NOMO-1 (cell line): ENCODE data around the gene LYZL2.
"Not testable (repeated sequence)": the region's sequence is repeated elsewhere in the genome, so short reads cannot be mapped to it uniquely, and the experiment has no call there.

Source experiments
- DNase-seq, 2 experiments: peaks; one replicate each; lab custom pipeline; 2025; ENCODE audit not compliant: unreplicated experiment in 2 of 2; lab: John Stamatoyannopoulos, UW

The LYZL2 gene

DNA sequence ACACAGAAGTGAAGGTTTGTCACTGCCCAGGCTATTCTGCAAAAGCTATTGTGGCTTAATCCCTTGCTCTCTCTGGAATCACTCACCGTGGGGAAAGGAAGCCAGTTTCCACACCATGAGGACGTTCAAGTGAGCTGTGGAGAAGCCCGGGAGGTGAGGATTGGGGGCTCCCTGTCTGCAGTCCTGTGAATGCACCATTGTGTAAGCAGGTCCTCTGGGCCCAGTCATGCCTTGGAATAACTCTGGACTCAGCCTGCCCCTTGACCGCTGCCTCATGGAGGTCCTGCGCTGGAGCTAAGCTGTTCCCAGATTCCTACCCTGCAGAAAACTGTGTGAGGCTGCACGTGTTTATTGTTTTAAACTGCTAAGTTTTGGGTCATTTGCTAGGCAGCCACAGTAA lies 33.5 kb downstream of the LYZL2 start:
- DNase-seq = no peak

DNA sequence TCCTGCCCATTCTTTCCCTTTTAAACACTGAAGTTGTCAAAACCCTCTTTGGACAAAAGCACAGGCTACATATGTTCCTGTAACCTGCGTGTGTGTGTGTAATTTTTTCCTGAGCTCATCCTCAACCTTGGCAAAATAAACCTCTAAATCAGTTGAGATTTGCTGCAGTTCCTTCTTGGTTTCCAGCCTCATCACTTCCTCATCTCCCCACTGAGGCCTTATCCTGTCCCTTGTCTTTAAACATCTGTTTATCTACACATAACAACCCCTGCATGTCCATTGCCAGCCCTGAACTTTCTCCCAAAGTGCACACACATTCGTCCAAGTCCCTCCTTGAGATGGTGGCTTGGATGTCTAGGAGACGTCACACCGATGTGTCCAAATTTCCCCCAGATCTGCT lies 35.5 kb downstream of the LYZL2 start:
- no peak for DNase-seq

DNA sequence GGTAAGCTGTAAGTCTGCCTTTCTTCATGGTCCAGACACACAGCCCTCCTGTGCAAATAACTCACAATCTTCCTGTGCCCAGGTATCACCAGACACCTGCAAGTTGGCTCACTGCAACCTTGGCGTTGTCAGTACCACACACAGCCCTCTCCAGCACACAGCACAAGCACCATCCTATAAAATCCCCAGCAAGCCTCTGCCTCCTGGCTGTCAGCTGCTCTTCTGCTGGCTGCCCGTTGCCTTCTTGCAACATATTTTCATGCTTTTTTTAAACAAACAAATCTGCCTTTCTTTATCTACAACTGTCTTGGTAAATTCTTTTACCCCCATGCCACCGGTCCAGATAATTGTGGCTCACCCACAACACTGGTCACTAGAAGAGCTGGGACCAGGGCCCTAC lies 36.8 kb downstream of the LYZL2 start:
- DNase-seq = not testable (repeated sequence)

DNA sequence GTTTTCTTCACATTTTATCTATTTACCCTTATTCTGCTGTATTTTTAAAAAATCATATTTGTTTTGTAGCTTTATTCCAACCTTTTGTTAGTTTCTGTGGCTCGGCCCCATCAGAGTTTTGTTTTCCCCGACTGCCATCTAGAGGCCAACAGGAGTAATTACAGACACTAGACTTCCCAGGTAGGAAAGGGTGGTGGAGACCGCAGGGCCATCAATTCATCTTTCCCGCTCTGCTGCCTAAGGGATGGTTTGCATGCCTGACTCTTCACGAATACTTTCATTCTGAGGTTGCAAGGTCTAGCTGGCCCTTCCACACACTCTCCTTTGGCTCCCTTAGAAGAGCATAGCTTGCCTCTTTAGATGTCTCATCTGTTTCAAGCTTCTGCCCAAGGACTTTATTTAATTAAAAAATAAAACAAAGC lies 38.3 kb downstream of the LYZL2 start:
- DNase-seq = peak; percentile 16 to 54

DNA sequence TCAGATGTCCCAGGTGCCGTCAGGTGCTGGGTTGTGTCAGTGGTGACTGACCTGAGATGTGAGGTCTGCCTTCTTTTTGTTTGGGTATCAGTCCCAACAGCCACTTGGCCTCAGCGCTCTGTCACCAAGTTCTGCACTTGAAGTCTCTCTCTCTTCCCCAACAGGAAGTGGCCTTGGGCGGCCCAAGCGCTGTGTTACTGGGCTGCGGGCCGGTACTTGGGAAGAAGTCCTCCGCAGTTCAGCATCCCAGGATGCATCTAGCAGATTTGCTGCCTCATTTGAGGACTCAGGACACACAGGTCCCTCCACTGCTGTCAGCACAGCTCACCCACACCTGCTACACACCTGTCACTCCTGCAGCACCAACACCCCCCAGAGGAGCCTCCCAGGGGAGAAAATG lies 40.1 kb downstream of the LYZL2 start:
- DNase-seq = no peak

DNA sequence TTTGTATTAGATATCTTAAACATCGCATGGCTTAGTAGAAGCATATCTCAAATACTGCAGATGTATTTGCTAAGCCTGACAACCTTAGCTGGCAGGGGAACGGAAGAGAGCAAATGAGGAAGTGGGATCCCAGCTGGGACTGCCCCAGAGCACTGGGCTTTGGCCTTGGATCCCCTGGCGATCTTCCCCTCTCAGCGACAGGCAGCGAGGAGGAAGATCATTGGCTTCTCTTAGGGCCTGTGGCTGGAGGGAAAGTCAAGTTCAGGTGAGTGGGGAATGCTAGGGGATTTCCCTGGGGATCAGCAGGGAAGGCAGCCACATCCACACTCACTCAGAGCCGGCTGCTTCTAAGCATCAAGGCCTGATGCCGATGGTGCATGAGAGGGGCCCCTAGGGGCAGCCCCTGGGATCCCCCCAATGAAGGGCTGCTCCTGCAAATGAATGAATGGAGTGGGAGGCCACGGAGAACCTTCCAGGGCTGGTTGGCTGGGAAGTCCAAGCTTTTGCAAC lies 42.0 kb downstream of the LYZL2 start:
- DNase-seq = peak; percentile 70 to 86

DNA sequence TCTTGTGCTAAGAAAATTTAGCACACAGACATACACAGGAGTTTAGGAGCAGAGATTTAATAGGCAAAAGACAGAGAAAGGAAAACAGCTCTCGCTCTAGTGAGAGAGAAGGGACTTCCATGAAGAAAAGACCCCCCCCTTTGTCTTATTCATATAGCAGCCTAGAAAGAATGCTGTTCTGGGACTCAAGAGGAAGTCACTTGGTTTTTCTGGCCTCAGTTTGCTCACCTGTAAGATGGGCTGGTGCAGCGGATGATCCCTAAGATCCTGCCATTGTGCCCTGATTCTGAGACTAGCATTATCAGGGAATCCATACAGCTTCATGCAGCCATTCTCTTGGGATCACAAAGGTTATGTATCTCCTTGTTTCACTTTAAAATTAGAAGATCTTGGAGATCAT lies 42.7 kb downstream of the LYZL2 start:
- DNase-seq = no peak

DNA sequence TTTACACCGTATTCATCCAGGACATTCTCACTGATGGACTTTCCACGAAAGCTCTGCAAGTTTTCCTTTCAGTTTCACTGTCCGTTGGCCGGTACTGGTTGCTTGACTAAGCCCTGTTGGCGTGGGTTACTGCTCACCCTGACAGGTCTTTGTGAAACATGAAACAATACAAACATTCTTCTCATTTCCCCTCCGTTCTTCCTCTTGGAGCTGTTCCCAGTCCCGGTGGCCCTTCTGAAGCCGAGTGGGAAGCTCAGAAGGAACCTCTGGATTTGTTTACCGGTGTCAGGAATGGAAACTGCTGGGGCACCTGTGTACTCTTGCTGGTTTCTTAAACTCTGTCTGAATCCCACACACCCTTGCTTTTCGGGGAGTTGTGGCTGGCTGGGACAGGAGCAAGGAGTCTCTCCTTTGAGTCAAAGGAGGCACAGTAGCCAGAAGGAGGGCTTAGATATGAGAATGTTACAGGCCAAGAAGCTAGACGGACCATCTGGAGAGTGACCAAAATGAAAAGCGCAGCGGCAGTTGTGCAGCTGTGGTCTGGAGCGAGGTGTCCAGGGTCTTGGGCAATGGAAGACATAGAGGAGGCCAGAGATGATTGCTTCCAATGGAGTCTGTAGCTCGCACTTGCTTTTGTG lies 45.7 kb downstream of the LYZL2 start:
- DNase-seq = peak in 1 of 2 experiments; percentile 34

DNA sequence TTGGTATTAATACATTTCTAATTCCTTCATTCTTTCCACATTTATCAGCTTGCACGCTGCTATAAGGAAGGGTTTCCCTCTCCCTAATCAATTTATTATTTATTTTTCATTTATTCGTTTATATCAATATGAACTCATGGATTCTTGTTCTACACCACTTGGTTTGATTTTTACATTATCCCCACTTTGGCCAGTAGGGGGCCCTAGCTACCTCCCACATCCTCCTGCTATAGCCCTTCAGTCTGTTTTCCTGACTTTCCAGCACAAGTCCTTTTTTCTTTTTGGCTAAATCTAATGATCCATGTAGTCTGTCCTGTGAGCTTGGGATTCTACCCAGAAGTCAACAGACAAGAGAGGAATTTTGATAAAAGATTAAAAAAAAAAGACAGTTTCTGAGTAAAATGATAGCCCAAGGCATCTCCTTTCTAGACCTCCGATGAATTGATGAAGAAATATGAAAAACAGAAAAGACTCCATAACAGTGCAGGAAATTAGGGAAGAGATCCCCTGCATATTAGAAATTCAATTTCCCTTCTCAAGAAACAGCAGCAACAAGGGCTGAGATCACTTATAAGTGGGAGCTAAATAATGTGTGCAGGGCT lies 47.7 kb downstream of the LYZL2 start:
- no peak for DNase-seq

DNA sequence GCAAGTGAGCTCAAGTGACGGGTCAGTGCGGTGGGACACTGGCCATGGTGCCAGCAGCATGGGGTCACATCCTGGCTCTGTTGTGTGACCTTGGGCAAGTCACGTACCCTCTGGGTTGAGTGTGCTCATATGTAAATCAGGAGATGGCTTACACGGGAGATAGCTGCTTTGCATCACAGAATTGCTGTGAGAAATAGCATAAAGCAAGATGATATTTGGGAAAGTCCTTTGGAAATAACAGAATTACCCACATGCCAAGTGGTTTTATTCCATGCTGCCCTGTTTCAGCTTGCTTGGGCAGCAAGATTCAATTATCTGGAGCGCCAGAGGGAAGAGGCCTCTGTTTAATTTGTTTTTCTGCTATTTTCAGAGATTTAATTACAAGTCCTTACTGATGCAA lies 48.9 kb downstream of the LYZL2 start:
- no peak for DNase-seq

DNA sequence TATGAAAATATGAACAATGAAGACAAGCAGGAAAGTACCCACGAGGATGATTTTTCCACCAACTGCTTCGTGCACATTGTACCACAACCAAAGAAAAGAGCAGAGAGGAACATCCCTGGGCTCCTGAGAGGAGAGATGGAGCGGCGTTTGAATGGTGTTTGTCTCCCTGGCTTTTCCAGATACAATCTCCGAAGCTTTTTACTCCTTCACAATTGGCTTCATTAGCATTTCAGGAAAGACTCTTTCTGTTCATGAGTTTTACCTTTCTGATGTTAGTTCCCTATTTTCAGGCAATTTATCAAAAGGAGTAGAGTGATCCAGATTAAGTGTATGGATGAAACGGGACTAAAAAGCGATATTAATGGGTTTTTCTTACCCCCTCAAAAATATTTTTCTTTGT lies 49.3 kb downstream of the LYZL2 start:
- no peak for DNase-seq

DNA sequence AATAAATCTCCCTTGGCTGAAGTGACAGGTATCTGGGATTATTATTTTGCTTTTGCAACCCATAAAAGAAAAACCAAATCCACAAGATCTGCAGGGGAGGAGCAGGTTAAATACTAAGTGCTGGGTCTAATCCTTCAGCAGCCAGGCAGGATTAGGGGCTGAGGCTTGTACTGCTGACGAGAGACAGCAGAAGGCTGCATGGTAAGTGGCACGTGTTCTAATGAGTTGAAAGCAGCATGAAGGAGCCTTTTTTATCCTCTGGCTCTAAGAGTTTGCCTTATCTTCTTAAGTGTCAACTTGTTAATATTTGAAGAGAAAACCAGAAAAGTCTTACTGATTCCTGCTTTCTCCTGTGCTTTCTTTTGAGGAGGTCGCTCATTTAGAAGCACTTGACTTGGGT lies 50.0 kb downstream of the LYZL2 start:
- DNase-seq = no peak

DNA sequence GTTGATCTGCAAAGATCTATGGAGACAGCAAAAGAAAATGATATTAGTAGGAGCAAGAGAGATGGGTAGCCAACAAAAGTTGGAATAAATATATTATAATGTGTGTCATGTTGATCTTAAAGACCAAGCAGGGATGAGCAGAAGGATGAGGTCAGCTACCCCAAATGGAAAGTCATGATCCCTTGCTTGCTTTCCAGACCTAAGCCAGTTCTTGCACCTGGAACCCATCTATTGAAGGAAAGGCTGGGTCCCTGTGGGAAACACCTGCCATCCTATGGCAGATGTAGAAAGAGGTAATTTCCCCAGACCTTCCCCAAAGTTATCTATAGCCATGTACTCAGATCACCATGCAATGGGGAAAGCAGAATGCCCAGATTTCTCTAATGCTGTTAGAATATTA lies 52.5 kb downstream of the LYZL2 start:
- no peak for DNase-seq

DNA sequence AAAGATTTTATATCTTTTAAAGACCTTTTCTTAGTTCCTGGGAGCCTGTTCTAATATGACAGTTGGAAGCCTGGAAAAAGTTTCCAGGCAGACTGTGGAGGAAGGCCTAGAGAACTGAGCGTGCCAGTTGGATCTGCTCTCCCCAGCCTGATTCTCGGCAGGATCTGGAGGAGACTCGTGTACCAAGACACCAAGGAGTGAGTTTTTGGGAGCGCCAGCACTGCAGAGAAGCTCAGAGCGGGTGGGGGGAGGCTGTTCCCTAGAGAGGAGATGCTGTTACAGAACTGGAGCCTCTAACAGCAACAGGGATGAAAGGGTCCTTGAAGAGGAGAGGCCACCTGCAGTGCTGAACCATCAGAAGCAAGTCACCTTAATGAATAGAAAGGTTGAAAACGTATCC lies 52.9 kb downstream of the LYZL2 start:
- no peak for DNase-seq

DNA sequence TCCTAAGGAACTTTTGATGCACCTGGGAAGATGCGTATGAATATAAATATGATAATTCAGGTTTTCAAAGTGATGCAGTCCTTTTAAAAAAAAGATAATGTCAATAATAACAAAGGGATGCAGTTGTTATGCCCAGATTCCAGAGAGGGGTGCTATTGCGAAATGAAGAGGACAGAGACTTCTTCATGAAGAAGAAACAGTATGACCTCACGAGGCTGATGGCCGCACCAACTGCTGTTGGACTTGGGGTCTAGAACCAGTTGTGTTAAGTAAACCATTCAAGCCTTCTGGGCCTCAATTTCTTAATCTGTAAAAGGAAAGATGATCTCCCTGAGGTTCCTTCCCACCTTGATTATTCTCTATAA lies 55.1 kb downstream of the LYZL2 start:
- no peak for DNase-seq

DNA sequence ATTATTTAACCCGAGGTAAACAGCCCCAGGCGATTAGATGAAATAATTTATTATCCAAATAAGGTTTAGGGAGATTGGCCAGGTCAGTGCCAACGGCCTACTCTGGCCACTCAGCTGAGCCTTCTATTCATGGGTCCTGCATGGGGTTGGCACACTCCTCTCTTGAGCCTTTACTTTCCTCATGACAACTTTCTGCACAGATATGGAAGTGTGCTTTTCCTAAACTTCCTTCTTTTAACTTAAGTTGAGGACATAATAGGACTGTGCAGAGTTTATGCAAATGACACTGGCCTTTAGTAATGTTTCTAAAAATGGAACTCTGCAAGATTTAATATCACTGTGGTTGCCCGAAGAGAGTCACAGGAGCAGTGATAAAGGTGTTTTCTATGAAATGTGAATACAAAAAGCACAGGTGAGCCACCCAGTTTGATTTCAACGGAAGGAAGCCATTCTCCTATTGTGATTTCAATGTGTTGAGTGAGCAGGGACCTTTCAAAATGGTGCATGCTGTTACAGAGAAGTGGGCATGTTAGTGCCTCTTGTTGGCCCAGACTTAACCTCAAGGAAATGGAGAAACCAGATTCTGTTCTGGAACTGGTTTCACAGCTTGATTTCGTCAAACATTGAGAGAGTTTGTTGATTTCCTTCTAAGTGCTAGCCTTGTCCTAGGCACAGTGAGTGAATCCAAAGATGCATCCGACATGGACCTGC lies 55.7 kb downstream of the LYZL2 start:
- DNase-seq = peak; percentile 30 to 60

DNA sequence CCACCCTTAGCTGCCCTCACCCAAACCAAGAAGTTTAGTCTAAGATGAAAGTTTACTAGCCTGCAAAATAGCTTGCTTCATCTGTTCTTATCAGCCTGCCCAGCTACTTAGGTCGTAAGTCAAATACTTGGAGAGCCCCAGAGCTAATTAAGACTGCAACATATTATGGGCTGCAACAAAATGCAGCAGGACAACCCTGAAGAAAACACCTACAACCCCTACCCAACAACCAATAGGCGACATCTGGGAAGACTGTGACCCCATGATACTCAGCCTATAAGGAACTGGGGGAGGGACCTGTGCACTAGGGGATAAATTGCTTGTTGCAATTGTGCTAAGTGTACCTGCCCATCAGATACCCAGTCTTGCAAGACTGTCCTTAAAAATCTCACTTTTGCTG lies 64.1 kb downstream of the LYZL2 start:
- DNase-seq = no peak

DNA sequence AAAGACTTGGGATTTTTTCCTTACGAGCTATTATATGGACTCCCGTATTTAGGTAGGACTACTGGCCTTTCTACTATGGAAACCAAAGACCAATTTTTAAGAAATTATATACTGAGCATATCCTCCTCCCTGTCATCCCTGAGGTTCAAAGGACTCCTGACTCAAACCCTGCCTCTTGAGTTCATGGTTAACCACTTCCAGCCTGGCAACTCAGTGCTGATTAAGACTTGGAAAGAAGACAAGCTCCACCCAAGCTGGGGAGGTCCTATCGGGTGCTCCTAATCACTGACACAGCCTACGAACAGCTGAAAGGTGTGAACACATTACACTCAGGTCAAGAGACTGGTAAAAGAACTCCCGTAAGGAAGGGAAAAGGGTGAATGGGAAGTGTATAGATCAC lies 66.8 kb downstream of the LYZL2 start:
- DNase-seq = no peak
